Subcutaneous adipose tissue (tissue), 4 donors: ENCODE results near the gene PELI1. TPM values are rescaled to one million over a fixed set of nuclear protein-coding genes. Genes with fewer than 3 reads are reported as not detected.

Experiments
- CTCF ChIP-seq: fragments of 450-650 bp; IDR thresholded peaks from one replicate; pipeline ENCODE4 v1.5.1; 2016; ENCODE audit warnings: low read depth, mild to moderate bottlenecking, control low read depth, antibody characterized with exemption, moderate library complexity
- total RNA-seq, 4 donors: library from RNA; depleted of rRNA; stranded (reverse); fragments of >200 nt; gene quantifications; one replicate each; pipeline ENCODE4 v1.1.0, GENCODE V29; 2016

Gene PELI1
- total RNA-seq, 4 donors from 2014 or later: 24.7 to 58.5 (median 28.4) TPM

- no peak for TF ChIP-seq CTCF
Observed at GRCh38 chr2:64056021-64056420, 88.2 kb downstream of the PELI1 start.

- TF ChIP-seq CTCF: no peak
Observed at GRCh38 chr2:64054161-64054915, 89.9 kb downstream of the PELI1 start.

GRCh38 chr2:64052463-64053241, 91.6 kb downstream of the PELI1 start:
- no peak for TF ChIP-seq CTCF

- no peak for TF ChIP-seq CTCF
Observed at GRCh38 chr2:64049633-64050220, 94.5 kb downstream of the PELI1 start.

- no peak for TF ChIP-seq CTCF
Observed at GRCh38 chr2:64045938-64046337, 98.3 kb downstream of the PELI1 start.

Other genes starting within 250 kb of the PELI1 start
- 10 to 100 TPM; 27.1 to 36.7 (median 27.9) TPM for gene VPS54, start 125.0 kb downstream of the PELI1 start, total RNA-seq